ENCODE results near the gene NKIRAS2.
A peak's percentile ranks its signal among the peaks of the same experiment; 100 is the strongest.

NKIRAS2 gene

GRCh38 chr17:42019509-42020404 lies at the start of gene NKIRAS2:
NKIRAS2 (plus strand) TSS chr17:42020090; CDS start chr17:42021578, 1,488 bp downstream.
- peak; percentile 91 for DNase-seq (ENCODE audit: low read depth)

- no peak for DNase-seq (ENCODE audit: low read depth)
These were observed 49.0 kb upstream of the NKIRAS2 start for GRCh38 chr17:41970901-41971331.

DNA sequence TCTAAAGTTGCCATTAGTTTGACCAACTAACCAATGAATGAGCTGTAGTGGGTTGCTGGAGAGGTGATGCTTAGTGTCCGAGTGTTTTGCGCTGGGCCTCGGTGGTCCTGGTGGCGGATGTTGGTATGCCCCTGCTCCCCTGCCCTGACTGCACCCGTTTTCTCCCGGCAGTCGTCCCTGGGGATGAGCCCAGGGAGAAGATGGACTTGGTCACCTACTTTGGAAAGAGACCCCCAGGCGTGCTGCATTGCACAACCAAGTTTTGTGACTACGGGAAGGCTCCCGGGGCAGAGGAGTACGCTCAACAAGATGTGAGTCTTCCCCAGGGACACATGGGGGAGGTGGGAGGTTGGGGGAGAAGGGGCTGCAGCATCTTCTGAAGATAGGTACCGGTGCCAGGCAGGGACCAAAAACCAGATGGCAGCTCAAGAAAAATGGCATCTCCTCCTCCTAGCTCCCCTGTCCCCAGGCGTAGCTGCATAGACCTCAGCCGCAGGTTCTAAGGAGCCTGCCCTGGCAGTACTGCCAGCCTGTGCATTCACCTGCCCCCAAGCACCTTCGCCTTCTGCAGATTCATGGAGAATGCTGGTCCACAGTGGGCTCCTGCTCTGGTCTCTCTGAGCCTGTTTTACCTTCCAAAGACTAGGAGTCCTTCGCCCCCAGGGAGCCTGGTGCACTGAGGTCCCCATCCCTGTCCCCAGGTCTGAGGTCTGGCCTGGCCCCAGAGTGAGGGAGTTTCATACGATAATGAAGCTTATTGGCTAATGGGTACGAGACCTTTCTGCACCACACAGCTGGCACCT lies 48.0 kb upstream of the NKIRAS2 start:
- DNase-seq (ENCODE audit: low read depth) = no peak

DNA sequence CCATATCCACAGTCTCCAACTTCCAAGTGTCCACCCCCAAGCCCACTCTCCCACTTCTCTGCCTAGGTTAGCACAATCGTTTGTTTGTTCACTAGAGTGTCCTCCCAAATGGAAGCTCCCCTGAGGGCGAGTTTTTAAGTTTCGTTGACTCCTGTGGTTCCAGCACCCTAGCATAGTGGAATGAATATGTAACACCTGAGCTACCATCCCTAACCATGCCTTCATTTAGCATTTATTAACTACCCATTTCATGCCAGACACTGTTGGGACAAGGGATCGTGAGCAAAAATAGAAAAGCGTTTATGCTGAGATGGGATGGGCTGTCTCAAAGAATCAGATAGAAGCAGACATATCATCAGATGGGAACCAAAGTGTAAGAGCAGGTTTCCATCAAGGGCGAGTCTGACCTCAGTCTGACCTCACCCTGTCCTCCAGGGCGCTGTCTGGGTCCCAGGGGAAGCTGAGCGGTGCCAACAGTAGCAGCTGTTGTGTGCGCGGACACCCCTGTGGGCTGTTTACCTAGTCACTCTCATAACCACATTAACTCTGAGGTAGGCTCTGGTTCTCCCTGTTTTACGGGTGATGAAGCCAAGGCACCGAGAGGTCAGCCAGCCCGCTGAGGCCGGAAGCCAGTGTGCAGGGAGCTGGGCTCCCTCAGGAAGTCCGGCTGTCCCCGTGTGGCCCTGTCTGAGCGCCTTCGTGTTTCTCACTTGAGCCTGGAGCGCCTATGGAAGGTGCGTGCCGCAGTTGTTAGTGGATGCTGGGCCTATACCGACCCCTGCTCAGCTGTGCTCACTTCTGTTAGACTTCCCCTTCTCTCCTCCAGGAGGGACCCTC lies 47.1 kb upstream of the NKIRAS2 start:
- DNase-seq (ENCODE audit: low read depth) = no peak

DNA sequence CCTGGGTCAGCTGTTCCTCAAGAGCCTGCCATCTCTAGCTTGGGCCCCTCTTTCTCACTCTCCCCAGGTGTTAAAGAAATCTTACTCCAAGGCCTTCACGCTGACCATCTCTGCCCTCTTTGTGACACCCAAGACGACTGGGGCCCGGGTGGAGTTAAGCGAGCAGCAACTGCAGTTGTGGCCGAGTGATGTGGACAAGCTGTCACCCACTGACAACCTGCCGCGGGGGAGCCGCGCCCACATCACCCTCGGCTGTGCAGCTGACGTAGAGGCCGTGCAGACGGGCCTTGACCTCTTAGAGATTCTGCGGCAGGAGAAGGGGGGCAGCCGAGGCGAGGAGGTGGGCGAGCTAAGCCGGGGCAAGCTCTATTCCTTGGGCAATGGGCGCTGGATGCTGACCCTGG lies 46.5 kb upstream of the NKIRAS2 start:
- DNase-seq (ENCODE audit: low read depth) = no peak

GRCh38 chr17:41974031-41974430 lies 45.9 kb upstream of the NKIRAS2 start:
- DNase-seq (ENCODE audit: low read depth) = no peak

- no peak for DNase-seq (ENCODE audit: low read depth)
These were observed 45.2 kb upstream of the NKIRAS2 start for GRCh38 chr17:41974658-41975057.

DNA sequence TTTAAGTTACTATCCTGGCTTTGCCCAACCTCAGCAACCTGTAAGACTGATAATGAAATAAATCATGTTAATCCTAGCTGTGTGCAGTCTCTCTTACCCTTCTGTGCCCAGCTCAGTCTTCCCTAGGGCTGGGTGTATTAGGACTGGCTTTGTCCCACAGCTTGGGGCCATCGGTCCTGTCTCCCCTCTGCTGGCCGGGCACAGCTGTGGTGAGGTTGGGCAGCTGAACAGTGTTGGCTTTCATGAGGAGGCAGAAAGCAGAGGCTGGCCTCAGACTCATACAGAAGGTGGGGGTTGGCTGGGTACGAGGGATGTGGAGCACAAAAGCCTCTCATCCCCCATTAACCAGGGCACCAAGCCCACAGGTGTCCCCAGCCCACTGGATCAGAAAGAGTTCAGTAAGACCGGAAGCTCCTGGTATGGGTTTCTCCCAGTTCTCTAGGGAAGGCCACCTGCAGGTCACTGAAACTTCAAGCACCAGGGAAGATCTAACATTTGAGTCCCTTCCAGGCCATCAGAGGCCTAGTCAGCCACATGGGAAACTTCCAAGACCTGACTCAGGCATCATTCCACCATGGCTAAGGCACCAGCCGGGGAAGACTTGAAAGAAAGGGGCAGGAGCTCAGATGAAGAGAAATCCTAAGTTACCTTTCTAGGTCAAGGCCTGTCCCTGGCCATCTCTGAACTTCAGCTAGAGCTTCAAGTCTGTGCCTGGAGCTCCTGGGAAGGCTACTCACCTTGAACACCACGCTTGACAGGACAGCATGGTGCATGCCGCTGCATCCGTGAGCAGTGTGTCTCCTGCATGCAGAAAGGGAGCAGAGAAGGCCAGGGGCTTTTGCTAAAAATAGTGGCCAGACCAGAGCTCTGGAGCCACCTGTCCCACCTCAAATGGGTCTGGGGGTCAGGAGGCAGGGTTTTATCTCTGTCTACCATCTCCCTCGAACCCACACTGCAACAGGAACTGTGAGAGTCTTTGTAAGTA lies 44.5 kb upstream of the NKIRAS2 start:
- no peak for DNase-seq (ENCODE audit: low read depth)

- DNase-seq (ENCODE audit: low read depth) = no peak
These were observed 43.6 kb upstream of the NKIRAS2 start for GRCh38 chr17:41976142-41976768.

DNA sequence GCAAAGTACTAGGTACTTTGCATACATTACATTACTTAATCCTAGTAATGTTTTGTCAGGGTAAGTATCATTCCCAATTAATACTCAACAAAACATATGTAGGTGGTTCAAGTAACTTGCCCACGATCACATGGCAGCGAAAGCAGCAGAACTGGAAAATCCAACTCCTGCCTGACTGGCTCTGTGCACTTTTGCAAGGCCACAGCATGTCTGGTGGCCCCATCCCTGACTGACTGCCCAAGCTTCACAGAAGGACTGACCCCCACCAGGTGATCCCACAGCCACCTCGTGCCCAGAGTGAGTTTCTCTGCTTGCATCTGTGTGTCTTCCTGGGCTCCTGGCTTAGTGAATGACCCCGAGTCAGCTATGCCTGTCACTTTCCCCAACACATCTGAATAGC lies 41.9 kb upstream of the NKIRAS2 start:
- DNase-seq (ENCODE audit: low read depth) = no peak

GRCh38 chr17:41982026-41982760 lies 37.7 kb upstream of the NKIRAS2 start:
- no peak for DNase-seq (ENCODE audit: low read depth)

DNA sequence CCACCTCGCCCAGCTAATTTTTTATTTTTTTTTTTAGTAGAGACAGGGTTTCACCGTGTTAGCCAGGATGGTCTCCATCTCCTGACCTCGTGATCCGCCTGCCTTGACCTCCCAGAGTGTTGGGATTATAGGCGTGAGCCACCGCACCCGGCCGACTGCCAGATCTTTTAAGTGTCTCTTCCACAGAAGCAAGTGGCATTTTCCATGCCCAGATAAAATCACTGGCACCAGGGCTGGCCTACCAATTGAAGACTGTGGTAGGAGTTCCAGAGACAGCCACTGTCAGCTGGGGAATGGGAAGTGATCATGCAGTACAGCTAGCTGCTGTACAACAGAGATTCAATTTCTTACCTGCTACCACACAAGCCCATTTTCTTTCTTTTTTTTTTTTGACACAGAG lies 35.4 kb upstream of the NKIRAS2 start:
- no peak for DNase-seq (ENCODE audit: low read depth)

GRCh38 chr17:41985919-41986318 lies 34.0 kb upstream of the NKIRAS2 start:
- DNase-seq (ENCODE audit: low read depth) = no peak

GRCh38 chr17:41986634-41987033 lies 33.3 kb upstream of the NKIRAS2 start:
- no peak for DNase-seq (ENCODE audit: low read depth)

DNA sequence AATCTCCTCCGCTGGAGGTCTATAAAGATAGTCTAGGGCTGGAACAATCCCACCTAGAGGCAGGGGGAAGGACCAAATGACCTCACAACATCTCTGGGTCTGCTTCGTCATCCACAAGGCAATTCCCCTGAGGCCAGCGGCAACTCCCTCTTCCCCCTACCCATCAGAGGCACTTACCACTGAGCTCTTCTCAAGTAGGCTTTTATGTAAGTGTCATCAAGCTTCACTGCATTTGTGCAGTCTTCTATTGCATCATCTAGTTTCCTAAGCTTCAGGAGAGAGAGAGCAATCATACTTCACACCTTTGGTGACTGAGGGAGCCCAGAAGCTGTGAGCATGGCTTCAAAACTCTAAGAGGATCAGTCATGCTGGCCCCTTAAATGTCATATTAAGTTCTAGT lies 32.2 kb upstream of the NKIRAS2 start:
- no peak for DNase-seq (ENCODE audit: low read depth)

DNA sequence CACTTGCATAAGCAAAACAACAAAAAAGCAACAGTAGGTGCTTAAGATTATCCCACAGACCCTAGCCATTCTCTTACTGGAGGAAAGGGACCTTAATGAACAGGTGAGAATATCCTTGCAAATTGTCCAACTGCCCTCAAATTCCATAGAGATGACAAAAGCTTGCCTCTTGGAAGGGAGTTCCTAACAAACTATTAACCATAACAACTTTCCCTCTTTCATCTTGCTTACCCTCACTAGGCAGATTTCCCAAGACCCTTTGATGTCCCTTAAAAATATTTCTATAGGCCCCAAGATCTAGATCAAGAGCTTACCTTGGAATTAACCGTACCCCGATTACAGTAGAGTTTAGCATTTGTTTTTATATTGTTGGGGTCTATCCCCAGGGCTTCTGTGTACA lies 31.5 kb upstream of the NKIRAS2 start:
- no peak for DNase-seq (ENCODE audit: low read depth)

GRCh38 chr17:41989702-41990419 lies 30.0 kb upstream of the NKIRAS2 start:
- no peak for DNase-seq (ENCODE audit: low read depth)

DNA sequence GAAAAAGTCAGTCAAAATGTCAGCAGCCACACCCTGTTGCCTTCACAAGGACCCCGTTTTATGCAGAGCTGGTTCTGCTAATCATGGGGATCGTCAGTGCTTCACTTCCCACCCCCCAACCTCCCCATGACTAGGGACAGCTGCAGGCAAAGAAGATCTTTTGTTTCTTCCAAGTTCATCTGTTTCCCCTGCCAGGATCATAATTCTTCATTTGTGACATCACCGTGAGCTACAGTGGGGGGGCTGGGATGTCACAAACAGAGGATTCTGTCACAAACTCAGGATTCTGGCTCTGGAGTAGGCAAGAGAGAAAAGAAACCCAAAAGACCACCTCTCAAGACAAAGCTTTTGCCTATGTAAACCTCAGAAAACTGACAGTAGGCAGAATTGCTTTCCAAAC lies 27.3 kb upstream of the NKIRAS2 start:
- no peak for DNase-seq (ENCODE audit: low read depth)

- no peak for DNase-seq (ENCODE audit: low read depth)
These were observed 23.1 kb upstream of the NKIRAS2 start for GRCh38 chr17:41996855-41997164.
